Measurements from ENCODE around the gene FRMD4A.

- TF ChIP-seq FOXM1 (IDR thresholded peaks at IDR 0.05; ENCODE audit: borderline replicate concordance) (no peak), FOXK2 (IDR thresholded peaks at IDR 0.05) (no peak), BHLHE40 (IDR thresholded peaks at IDR 0.05; ENCODE audit: borderline replicate concordance) (no peak), ZNF384 (IDR thresholded peaks at IDR 0.05) (no peak)
Measured at GRCh38 chr10:13872411-13872810, 458.3 kb downstream of the FRMD4A start.
